ENCODE data around the gene FAM53B. TPM values are rescaled to one million over a fixed set of nuclear protein-coding genes. Genes with fewer than 3 reads are reported as not detected.
"Not testable (repeated sequence)": the region's sequence is repeated elsewhere in the genome, so short reads cannot be mapped to it uniquely, and the experiment has no call there.

The FAM53B gene
- total RNA-seq, 2 experiments from 2014 or later: 56.6 to 58.5 TPM

- intact Hi-C loops (cut with micrococcal nuclease; ENCODE audit: unreplicated experiment): no loop called here
- Histone ChIP-seq H3K4me3 (ENCODE audit: low read depth, low read length, poor library complexity, severe bottlenecking) (no peak overlapping the region), H3K9me3 (ENCODE audit: low read length) (no peaks in the 10 kb centered on the region), H3K4me2 (ENCODE audit: low read length) (no peak overlapping the region), H3K79me2 (ENCODE audit: insufficient read depth, low read depth, low read length) (peaks cover 23% of the 10 kb centered on the region), H3K36me3 (ENCODE audit: insufficient read depth, low read length) (peaks cover 25% of the 10 kb centered on the region; the same call in 1 of the 2 replicates), H2AFZ (ENCODE audit: low read length) (no peak overlapping the region), H3K4me1 (ENCODE audit: insufficient read depth, low read length, poor library complexity, severe bottlenecking) (peaks cover 17% of the 10 kb centered on the region), H3K9me2 (ENCODE audit: insufficient read depth, low read length) (no peaks in the 10 kb centered on the region), H4K20me1 (ENCODE audit: insufficient read depth, low read length) (no peaks in the 10 kb centered on the region), H3K27ac (ENCODE audit: low read depth, low read length, poor library complexity, severe bottlenecking) (no peak overlapping the region)
- ChIA-PET POLR2A (interaction anchor here (0.6 to 2.8 kb wide), 7 partner anchors 9 to 234 kb away, joined by 3 to 20 read pairs (median 4); no protein-coding TSS in a partner anchor), CTCF (ENCODE audit: unreplicated experiment) (interaction anchor here (5.1 kb wide), 1 partner anchor 212 kb away, joined by 22 read pairs; no protein-coding TSS in a partner anchor)
- no peak for DNase-seq (ENCODE audit: low spot score)
- TF ChIP-seq EZH2phosphoT487 (IDR thresholded peaks at IDR 0.05; ENCODE audit: borderline replicate concordance, low read depth, low read length) (no peak), CTCF (conservative IDR thresholded peaks at IDR 0.05; ENCODE audit: low read length) (no peak)
- no TSS peak for BruUV-seq (replicated peaks)
These were observed 2.8 kb upstream of the FAM53B start for GRCh38 chr10:124746992-124747391.

- H4K20me1 ChIP-seq (ENCODE audit: insufficient read depth, low read length); H3K4me2 ChIP-seq (ENCODE audit: low read length); H3K4me3 ChIP-seq (ENCODE audit: low read depth, low read length, poor library complexity, severe bottlenecking); BruUV-seq (replicated peaks); H3K27ac ChIP-seq (ENCODE audit: low read depth, low read length, poor library complexity, severe bottlenecking); H2AFZ ChIP-seq (ENCODE audit: low read length); H3K9me2 ChIP-seq (ENCODE audit: insufficient read depth, low read length); DNase-seq (ENCODE audit: low spot score); H3K9me3 ChIP-seq (ENCODE audit: low read length); intact Hi-C loops (cut with micrococcal nuclease; ENCODE audit: unreplicated experiment): not testable (repeated sequence)
- Histone ChIP-seq H3K79me2 (ENCODE audit: insufficient read depth, low read depth, low read length) (peaks cover 28% of the 10 kb centered on the region), H3K4me1 (ENCODE audit: insufficient read depth, low read length, poor library complexity, severe bottlenecking) (peaks cover 23% of the 10 kb centered on the region), H3K36me3 (ENCODE audit: insufficient read depth, low read length) (peaks cover 25% of the 10 kb centered on the region; the same call in 1 of the 2 replicates)
- POLR2A ChIA-PET: interaction anchor here (0.6 to 2.8 kb wide), 10 partner anchors 9 to 208 kb away, joined by 3 to 20 read pairs (median 4); no protein-coding TSS in a partner anchor
- CTCF ChIA-PET (ENCODE audit: unreplicated experiment): interaction anchor here (5.1 kb wide), 1 partner anchor 211 kb away, joined by 22 read pairs; no protein-coding TSS in a partner anchor
These were observed 2.3 kb upstream of the FAM53B start for GRCh38 chr10:124746447-124746846.

- BruUV-seq (replicated peaks): no TSS peak
- peak overlapping the region; percentile 80 for H3K4me2 ChIP-seq (ENCODE audit: low read length)
- H3K4me3 ChIP-seq (ENCODE audit: low read depth, low read length, poor library complexity, severe bottlenecking): no peak overlapping the region
These were observed 1.5 kb upstream of the FAM53B start for GRCh38 chr10:124745673-124746072.

More at GRCh38 chr10:124745673-124746072, 1.5 kb upstream of the FAM53B start:
- POLR2A ChIA-PET: interaction anchor here (1.2 to 2.8 kb wide), 10 partner anchors 10 to 210 kb away, joined by 3 to 20 read pairs (median 4); no protein-coding TSS in a partner anchor
- peaks cover 23% of the 10 kb centered on the region; the same call in 1 of the 2 replicates for H3K36me3 ChIP-seq (ENCODE audit: insufficient read depth, low read length)
- CTCF ChIA-PET (ENCODE audit: unreplicated experiment): interaction anchor here (1.1 to 5.1 kb wide), 2 partner anchors 197 to 210 kb away, joined by 5 to 22 read pairs; no protein-coding TSS in a partner anchor
- H3K9me2 ChIP-seq (ENCODE audit: insufficient read depth, low read length): no peaks in the 10 kb centered on the region
- H3K27ac ChIP-seq (ENCODE audit: low read depth, low read length, poor library complexity, severe bottlenecking): peak overlapping the region; percentile 49
- peaks cover 31% of the 10 kb centered on the region for H3K4me1 ChIP-seq (ENCODE audit: insufficient read depth, low read length, poor library complexity, severe bottlenecking)
- intact Hi-C loops (cut with micrococcal nuclease; ENCODE audit: unreplicated experiment): no loop called here
- no peaks in the 10 kb centered on the region for H3K9me3 ChIP-seq (ENCODE audit: low read length)
- H2AFZ ChIP-seq (ENCODE audit: low read length): no peak overlapping the region
- no peaks in the 10 kb centered on the region; the same call in 1 of the 2 replicates for H4K20me1 ChIP-seq (ENCODE audit: insufficient read depth, low read length)
- DNase-seq (ENCODE audit: low spot score): peak; percentile 75
- H3K79me2 ChIP-seq (ENCODE audit: insufficient read depth, low read depth, low read length): peaks cover 35% of the 10 kb centered on the region
- no peak for TF ChIP-seq EZH2phosphoT487 (IDR thresholded peaks at IDR 0.05; ENCODE audit: borderline replicate concordance, low read depth, low read length)
- TF ChIP-seq CTCF (conservative IDR thresholded peaks at IDR 0.05; ENCODE audit: low read length): peak; percentile 80
